ENCODE measurements around the gene MAFG. TPM values are rescaled to one million over a fixed set of nuclear protein-coding genes. Genes with fewer than 3 reads are reported as not detected.

Gene MAFG
- total and polyA plus RNA-seq, 2 donors (not counting 3 experiments of a cell fraction or from before 2014, with no cell fraction given), result 27.6 to 35.0 TPM

DNA sequence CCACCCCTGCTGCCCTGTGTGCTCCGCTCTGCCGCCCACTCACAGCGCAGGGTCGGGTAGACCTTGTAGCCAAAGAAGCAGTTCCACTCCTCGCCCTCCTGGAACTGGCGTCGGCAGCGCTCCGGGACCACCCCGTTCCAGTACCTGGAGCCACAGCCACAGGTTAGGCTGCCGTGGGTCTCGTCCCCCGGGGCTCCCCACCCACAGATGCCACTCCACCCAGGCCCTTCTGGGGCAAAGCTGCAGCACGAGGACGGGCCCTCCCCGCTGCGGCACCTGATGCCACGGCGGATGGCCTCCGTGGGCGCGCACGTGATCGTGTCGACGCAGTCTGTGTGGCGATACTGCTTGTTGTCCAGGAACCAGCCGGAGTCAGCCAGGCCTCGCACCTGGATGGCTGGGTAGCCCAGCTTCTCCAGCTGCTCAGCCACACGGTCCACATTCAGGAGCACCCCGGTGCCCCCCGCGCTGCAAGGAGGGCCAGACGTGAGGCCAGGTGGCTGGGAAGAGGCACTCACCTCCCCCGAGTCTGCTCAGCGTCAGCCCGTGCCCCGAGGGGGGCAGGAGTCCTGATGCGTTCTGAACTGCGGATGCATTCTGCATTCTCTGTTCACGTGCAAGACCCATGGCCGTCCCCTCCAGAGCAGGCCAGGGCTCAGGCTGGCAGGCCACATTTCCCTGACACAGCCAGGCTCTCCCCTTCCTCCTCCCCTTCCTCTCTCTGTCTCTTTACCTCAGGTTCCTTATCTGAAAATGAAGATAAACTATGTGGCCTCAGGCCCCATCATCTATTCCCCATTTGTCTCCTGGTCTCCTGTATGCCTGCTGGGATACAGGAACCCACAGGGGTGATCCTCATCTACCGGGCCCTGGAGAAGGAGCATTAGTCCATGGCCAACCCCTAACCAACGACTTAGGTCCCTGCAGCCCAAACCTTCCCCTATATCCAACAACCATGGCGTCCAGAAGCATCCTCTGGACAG lies 29.4 kb upstream of the MAFG start:
- DNase-seq (ENCODE audit: low read depth, low spot score) (no peak), FAIRE-seq (no peak)
- dilution Hi-C loops (cut with MboI; ENCODE audit: extremely low pct_ligation_motif_present, low sequenced_read_pairs) (no loop called here), intact Hi-C loops (cut with micrococcal nuclease) (no loop called here)
- BruUV-seq (replicated peaks), result no TSS peak
- Histone ChIP-seq H4K20me1 (replicated peaks; ENCODE audit: control insufficient read depth, extremely low read depth, insufficient read depth, low read length) (no peaks in the 10 kb centered on the region), H3K4me3 (replicated peaks in 1 of 3; ENCODE audit: insufficient read depth in 1 of 3, low read depth in 1 of 3, low read length in 3 of 3) (no peak overlapping the region), H2AFZ (ENCODE audit: low read depth, low read length) (no peak overlapping the region), H3K36me3 (ENCODE audit: control insufficient read depth in 2 of 2, extremely low read depth in 1 of 2, insufficient read depth in 2 of 2, low read length in 2 of 2) (no peaks in the 10 kb centered on the region), H3K9ac (replicated peaks; ENCODE audit: extremely low read depth, insufficient read depth, low read length) (no peak overlapping the region), H3K9me3 (replicated peaks; ENCODE audit: control insufficient read depth, insufficient read depth, low read length) (no peaks in the 10 kb centered on the region), H3K27ac (ENCODE audit: insufficient read depth, low read depth, low read length) (no peak overlapping the region), H3K27me3 (ENCODE audit: control insufficient read depth in 2 of 2, insufficient read depth in 2 of 2, low read length in 2 of 2) (peaks cover 12 to 27% of the 10 kb centered on the region in 2 experiments), H3K79me2 (ENCODE audit: control insufficient read depth, insufficient read depth, low read length) (no peaks in the 10 kb centered on the region), H3K9me1 (replicated peaks; ENCODE audit: control insufficient read depth, extremely low read depth, insufficient read depth, low read length) (no peaks in the 10 kb centered on the region), H3K4me1 (ENCODE audit: control insufficient read depth, extremely low read depth, insufficient read depth, low read length) (no peaks in the 10 kb centered on the region), H3K4me2 (ENCODE audit: insufficient read depth, low read length) (no peak overlapping the region)
- ChIA-PET POLR2A (no interaction called here), CTCF (interaction anchor here (2.3 kb wide), 1 partner anchor 65 kb away, joined by 8 read pairs; no protein-coding TSS in a partner anchor)
- TF ChIP-seq POLR2A (IDR thresholded peaks at IDR 0.05; ENCODE audit: low read depth, low read length), result no peak
- no peak for TF ChIP-seq JUN (IDR thresholded peaks at IDR 0.05; ENCODE audit: borderline replicate concordance, insufficient read depth, insufficient read length, low read depth)
- no peak for TF ChIP-seq FOS (IDR thresholded peaks at IDR 0.05; ENCODE audit: borderline replicate concordance, insufficient read depth, low read length)
- no peak for TF ChIP-seq POLR2AphosphoS5 (IDR thresholded peaks at IDR 0.05; ENCODE audit: insufficient read depth, low read depth, low read length)
- no peak for TF ChIP-seq GATA2 (IDR thresholded peaks at IDR 0.05; ENCODE audit: insufficient read depth, insufficient read length, low read depth, low read length)

Data from endothelial cell of umbilical vein (primary cell).